ENCODE data around the gene HERPUD1. TPM values are rescaled to one million over a fixed set of nuclear protein-coding genes. Genes with fewer than 3 reads are reported as not detected.

HERPUD1 gene
- total RNA-seq, 1 donor from 2014 or later = 97.7 TPM

GRCh38 chr16:56967733-56968132, 35.8 kb downstream of the HERPUD1 start:
- H3K4me1 ChIP-seq = peaks cover 12% of the 10 kb centered on the region
- no peak overlapping the region for H3K27ac ChIP-seq
- H3K4me3 ChIP-seq = no peak overlapping the region
- no peaks in the 10 kb centered on the region for H3K9me3 ChIP-seq
- H3K36me3 ChIP-seq = no peaks in the 10 kb centered on the region
- no peak for DNase-seq (ENCODE audit: extremely low spot score in 2 of 2)
- TF ChIP-seq POLR2A (IDR thresholded peaks at IDR 0.05) = no peak
- no peak for TF ChIP-seq POLR2AphosphoS5 (IDR thresholded peaks at IDR 0.05; ENCODE audit: insufficient read depth in 1 of 2, low read depth in 1 of 2)
- no peak for TF ChIP-seq CTCF (IDR thresholded peaks at IDR 0.05)
- intact Hi-C loops (cut with DNase I) = no loop called here
- H3K27me3 ChIP-seq = no peaks in the 10 kb centered on the region

- no peaks in the 10 kb centered on the region for H3K9me3 ChIP-seq
- no peaks in the 10 kb centered on the region for H3K36me3 ChIP-seq
- no peaks in the 10 kb centered on the region for H3K27me3 ChIP-seq
- intact Hi-C loops (cut with DNase I) = no loop called here
- TF ChIP-seq CTCF (IDR thresholded peaks at IDR 0.05) (no peak), POLR2A (IDR thresholded peaks at IDR 0.05) (no peak), POLR2AphosphoS5 (IDR thresholded peaks at IDR 0.05; ENCODE audit: insufficient read depth in 1 of 2, low read depth in 1 of 2) (no peak)
- H3K4me3 ChIP-seq = no peak overlapping the region
- DNase-seq (ENCODE audit: extremely low spot score in 2 of 2) = no peak
- H3K4me1 ChIP-seq = peaks cover 7% of the 10 kb centered on the region
- no peak overlapping the region for H3K27ac ChIP-seq
These were observed 37.8 kb downstream of the HERPUD1 start for GRCh38 chr16:56969769-56970168.

- TF ChIP-seq POLR2AphosphoS5 (IDR thresholded peaks at IDR 0.05; ENCODE audit: insufficient read depth in 1 of 2, low read depth in 1 of 2) (no peak), CTCF (IDR thresholded peaks at IDR 0.05) (no peak), POLR2A (IDR thresholded peaks at IDR 0.05) (no peak)
- Histone ChIP-seq H3K4me3 (no peak overlapping the region), H3K27me3 (no peaks in the 10 kb centered on the region), H3K36me3 (no peaks in the 10 kb centered on the region), H3K27ac (no peak overlapping the region), H3K9me3 (no peaks in the 10 kb centered on the region), H3K4me1 (no peaks in the 10 kb centered on the region)
- intact Hi-C loops (cut with DNase I) = no loop called here
- DNase-seq (ENCODE audit: extremely low spot score in 2 of 2) = no peak
These were observed 39.2 kb downstream of the HERPUD1 start for GRCh38 chr16:56970934-56971767.

- intact Hi-C loops (cut with DNase I) = no loop called here
- no peak overlapping the region for H3K4me3 ChIP-seq
- no peaks in the 10 kb centered on the region for H3K4me1 ChIP-seq
- TF ChIP-seq CTCF (IDR thresholded peaks at IDR 0.05) (no peak), POLR2A (IDR thresholded peaks at IDR 0.05) (no peak), POLR2AphosphoS5 (IDR thresholded peaks at IDR 0.05; ENCODE audit: insufficient read depth in 1 of 2, low read depth in 1 of 2) (no peak)
- DNase-seq (ENCODE audit: extremely low spot score in 2 of 2) = no peak
- H3K27me3 ChIP-seq = no peaks in the 10 kb centered on the region
- H3K36me3 ChIP-seq = no peaks in the 10 kb centered on the region
- H3K27ac ChIP-seq = no peak overlapping the region
- H3K9me3 ChIP-seq = no peaks in the 10 kb centered on the region
These were observed 39.8 kb downstream of the HERPUD1 start for GRCh38 chr16:56971768-56972043.

All from vagina (tissue), 2 donors.